Stimulated activated CD4-positive, alpha-beta T cell treated with anti-CD3 and anti-CD28 coated beads, Interleukin-15, amount 100 ng/mL, for 24 hours (primary cell): Measurements from ENCODE around the gene NHSL2.

Experiments used
- DNase-seq: peaks from one replicate; pipeline ENCODE4 v3.0.0-alpha.2; 2020

Gene NHSL2

DNA sequence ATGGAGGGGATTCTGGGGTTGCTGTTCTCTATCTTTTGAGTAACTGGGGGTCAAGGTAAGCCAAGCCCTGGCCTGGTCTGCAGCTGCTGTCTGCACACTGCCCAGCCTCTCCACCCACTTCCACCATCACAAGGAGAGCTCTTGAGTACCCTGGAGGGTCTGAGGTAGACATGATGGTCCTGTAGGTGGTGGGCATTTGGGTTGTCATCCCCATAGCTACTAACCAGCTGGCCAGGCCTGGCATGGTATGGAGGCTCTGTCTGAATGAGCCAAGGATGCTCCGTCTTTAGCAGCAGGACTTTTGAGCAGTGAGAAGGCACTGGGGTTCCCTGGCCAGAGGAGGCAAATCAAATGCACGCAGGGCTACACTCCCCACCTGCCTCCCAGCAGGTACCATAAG, 82.7 kb downstream of the NHSL2 start:
- no peak for DNase-seq

DNA sequence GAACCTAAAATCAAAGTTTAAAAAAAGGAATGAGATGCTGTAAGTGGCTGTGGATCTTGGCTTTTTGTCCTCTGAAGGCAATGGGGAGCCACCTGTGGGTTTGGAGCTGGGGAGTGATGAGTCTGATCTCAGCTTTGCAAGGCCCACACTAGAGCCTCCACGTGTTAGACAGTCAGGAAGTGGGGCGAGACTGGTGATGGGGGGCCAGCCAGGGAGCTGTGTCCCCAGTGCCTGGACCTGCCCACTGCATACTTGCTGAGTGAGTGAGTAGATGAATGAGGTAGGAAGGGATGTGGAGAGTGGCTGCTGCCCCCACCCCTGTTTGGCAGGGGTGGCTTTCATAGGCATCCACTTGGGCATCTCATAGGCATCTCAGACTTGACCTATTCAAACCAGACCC, 84.0 kb downstream of the NHSL2 start:
- no peak for DNase-seq

DNA sequence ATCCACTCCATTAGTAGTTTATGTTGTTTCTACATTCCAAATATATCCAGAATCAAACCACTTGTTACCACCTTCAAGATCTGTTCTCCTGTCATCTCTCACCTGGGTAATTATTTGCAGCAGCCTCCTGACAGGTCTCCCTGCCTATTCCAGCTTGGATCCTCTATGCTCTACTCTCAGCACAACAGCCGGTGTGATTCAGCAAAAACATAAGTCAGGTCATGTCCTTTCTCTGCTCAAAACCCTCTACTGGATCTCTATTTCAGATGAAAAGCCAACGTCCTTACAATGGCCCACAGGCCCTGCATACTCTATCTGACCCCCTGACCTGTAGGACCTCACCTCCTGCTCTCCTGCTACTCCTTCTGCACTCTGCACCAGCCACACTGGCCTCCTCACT, 84.5 kb downstream of the NHSL2 start:
- no peak for DNase-seq

DNA sequence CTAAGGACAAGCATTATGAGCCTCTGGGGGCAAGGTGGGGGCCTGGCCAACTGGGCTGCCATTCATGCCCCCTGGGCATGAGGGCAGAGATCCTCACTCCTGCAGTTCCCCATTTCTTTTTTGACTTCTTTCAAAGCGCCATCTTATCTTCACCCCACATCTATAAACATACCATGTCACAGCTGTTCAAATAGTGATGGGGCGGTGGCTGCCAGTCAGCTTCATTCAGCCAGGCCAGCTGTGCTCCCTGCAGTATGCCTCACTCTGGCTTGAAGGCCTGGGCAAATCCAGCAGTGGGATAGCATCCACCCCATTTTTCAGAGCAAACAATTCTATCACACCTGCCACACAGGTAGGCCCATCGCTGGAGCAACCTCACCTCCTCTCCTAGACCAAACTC, 85.5 kb downstream of the NHSL2 start:
- DNase-seq = no peak

DNA sequence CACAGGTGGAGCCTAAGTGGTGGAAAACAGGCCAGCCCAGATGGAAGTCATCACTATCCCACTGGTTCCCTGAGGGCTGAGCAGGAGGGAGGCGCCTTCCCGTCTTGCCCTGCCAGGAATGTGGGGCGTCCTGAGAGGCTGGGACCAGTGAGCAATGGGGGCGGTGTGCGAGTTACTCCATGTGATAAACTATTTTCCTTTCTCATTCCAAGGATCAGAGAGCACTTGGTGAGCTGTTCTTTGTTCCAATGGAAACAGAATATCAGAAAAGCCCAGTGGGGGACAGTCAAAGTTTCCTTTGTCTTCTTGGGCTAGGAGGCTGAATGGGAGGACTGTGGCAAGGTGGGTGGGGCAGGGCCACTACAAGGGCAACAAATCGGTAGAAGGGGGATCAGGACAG, 86.2 kb downstream of the NHSL2 start:
- no peak for DNase-seq

DNA sequence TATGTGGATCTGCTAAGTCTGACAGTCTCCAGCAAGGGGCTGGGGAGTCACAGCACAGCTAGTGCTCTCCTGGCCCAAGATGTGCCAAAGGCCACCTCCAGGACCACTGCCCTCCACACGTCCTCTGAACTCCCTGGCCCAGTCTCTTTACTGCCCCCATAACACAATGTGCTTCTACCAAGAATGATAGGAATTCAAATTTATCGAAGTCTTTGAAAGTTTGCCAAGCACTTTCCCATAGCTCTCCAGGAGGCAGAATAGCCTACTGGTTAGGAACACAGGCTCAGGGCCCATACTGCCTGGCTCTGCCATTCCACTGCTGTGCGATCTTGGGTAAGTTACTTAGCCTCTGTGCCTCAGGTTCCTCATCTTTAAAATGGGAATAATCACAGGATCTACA, 86.7 kb downstream of the NHSL2 start:
- no peak for DNase-seq

DNA sequence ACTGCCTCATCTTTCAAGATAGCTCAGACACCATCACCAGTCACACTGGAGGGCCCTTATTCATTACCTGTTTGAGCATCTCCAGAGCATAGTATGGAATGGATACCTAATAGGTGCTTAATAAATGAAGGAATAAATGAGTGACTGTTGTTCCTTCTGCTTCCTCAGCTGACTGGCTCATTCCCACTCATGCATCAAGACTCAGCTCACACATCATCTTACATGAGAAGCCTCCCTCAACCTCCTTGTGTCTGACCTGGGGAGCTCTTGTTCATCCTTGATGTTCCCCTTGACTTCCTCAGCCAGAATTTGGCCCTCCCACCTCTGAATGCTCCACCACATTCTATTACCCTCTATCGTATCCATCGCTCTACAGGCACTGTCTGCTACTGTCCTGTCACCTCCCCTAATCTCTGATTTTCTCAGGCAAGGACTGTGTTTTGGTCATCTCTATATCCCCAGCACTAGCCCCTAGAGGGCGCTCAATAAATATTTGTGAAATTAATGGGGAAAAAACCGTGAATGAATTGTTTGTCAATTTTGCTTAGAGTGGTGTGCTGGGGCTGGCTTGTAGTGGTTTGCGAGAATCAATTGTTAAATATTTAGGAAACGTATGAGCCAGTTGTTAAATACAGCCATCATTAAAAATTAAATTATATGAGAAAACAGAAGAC, 88.3 kb downstream of the NHSL2 start:
- peak; percentile 39 for DNase-seq

DNA sequence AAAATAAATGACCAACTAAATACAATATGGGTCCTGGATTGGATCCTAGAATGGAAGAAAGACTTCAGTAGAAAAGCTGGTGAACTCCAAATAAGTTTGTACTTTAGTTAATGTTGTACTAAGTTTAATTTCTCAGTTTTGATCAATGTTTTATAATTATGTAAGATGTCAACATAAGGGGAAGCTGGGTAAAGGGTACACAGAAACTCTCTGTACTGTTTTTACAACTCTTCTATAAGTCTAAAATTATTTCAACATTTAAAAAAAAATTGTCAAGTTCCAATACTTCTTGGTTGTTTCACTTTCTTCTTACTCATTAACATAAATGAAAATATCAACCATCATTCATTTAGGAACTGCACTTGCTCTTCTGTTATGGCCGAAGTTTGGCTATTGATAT, 88.9 kb downstream of the NHSL2 start:
- DNase-seq = no peak

DNA sequence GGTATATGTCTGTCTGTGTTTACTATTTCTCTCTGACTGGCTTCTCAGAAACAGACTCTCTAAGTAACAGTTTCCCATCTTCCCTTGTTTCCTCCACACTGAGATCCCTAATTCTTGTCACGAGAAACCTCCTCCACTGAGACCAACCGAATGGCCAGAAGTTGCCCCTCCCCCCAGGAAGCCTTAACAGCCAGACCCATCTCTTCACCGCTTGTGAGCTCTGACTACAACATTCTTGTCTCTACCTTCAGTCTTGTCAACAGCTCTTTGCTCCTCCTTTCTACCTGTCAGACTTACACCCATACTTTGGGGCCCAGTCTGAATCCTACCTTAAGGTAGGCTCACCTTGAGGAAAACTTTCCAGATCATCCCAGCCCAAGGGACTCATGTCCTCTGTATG, 90.8 kb downstream of the NHSL2 start:
- DNase-seq = no peak

DNA sequence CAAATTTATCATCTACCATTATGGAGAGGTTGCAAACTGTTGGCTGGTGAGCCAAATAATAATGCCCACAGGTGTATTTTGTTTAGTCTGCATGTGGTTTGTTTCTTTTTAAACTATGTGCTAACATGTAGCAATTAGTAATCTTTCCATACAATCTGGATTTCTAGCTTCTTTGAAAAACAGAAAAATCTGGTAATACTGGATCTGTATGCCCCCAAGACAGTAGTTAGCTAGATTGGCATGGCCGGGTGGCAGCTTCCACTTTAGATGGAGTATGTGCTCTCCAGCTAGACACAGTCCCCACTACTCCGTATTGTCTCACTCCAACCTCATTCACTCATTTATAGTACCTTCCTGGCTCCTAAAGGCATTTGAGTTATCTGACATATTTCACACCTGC, 91.3 kb downstream of the NHSL2 start:
- no peak for DNase-seq

DNA sequence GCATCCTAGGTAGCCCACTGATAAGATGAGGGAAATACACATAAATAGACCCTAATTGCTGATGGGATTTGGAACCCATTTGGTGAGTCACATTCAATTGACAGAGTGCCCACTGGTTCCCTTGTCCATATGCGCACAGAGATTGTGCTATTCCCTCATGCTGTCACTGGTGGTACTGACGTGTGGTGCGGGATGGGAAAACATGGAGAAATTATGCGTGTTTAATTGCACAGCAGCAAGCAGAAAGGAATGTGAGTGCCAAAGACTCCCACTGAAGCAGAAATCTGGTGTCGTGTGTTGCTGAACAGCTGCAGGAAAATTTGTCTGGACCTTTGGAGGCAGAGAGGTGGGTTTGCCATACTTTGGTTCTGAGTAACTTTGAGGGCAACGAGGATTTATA, 92.2 kb downstream of the NHSL2 start:
- DNase-seq = no peak

DNA sequence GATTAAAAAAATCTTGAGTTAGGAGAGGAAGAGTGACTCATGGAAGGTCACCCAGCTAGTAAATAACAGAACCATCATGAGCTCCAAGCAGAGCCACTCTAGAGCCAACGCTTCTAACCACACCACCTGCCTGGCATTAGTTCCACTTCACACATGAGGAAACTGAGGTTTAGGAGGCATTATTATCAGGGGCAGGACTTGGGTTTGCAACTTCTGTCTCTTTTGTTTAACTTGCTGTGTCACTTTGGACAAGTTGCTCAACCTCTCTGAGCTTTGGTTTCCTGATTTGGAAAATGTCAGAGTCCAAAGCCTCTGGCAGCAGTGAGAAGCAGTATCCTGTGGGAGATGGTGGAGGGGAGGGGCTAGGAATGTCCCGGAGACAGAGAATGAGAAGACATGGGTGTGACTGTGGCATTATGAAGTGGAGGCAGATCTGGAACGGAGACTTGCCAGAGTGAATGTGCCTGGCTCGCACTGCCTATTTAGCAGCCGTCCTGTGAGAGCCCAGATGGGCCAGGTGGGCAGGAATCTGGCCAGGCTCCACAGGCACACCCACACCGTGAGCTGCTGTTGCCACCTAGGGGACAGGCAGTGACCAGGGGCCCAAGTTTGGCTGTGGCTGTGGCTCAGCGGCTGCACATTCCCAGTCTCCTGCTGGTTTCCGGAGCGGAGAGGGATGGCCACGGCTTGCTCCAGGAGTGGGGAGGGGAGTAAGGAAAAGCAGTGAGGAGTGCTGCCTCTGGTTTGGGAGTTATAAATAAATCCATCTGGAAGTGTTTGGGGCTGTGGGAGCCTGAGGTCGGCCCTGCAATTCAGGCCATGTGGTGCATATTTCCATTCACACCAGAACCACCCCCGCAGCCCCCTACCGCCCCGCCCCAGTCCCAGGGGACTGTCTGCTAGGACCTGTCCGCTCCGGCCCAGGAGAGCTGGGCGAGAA, 93.4 kb downstream of the NHSL2 start:
- no peak for DNase-seq

DNA sequence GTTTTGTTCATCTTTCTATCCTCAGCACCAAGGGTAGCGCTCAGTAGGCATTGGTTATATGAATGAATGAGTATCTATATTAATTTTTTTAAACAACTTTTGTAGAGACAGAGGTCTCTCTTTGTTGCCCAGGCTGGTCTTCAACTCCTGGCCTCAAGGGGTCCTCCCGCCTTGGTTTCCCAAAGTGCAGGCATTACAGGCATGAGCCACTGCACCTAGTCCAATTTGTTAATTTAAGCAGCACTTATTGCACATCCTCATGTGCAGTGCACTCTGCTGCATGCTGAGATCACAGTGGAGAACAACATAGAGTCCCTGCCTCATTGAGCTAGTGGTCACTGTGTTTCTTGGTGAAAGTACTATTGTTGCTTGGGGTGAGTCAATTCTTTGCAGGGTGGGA, 94.4 kb downstream of the NHSL2 start:
- DNase-seq = no peak

DNA sequence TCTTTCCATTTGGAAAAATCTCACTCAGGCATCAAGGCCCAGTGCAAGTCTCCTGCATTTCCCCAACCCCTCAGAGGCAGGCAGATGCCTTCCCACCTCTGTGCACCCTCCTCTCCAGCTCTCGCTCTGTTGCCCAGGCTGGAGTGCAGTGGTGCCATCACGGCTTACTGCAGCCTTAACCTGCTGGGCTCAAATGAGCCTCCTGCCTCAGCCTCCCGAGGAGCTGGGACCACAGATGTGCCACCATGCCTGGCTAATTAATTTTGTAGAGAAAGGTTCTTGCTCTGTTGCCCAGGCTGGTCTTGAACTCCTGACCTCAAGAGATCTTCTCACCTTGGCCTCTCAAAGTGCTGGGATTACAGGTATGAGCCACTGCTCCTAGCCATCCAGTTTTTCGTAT, 95.8 kb downstream of the NHSL2 start:
- no peak for DNase-seq

DNA sequence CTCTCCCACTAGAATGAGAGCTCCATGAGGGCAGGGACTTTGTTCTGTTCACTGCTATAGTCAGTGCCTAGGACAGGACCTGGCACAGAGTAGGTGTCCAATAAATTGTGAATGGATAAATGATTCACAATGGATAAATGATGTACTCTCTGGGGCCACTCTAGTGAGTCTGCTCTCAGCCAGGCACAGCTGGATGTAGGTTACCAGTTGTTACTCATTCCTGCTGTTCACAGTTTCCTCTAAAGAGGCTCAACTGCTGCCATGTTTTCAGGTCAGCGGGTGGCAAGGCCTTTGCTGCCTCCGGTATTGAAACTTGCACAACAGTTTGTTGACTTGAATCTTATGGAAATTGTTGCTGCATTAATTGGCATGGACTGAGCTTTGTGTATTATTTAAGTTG, 99.1 kb downstream of the NHSL2 start:
- DNase-seq = no peak

DNA sequence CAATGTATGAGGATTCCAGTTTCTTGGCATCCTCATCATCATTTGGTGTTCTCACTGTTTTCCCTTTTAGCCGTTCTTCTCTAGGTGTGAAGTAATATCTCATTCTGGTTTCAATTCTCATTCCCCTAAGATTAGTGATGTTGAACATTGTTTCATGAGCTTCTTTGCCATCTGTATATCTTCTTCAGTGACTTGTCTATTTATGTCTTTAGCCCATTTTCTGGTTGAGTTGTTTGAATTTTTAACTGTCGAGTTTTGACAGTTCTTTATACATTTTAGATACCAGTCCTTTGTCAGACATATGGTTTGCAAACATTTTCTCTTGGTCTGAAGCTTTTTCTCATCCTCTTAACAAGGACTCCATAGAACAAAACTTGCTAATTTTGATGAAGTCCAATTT, 101.1 kb downstream of the NHSL2 start:
- no peak for DNase-seq

DNA sequence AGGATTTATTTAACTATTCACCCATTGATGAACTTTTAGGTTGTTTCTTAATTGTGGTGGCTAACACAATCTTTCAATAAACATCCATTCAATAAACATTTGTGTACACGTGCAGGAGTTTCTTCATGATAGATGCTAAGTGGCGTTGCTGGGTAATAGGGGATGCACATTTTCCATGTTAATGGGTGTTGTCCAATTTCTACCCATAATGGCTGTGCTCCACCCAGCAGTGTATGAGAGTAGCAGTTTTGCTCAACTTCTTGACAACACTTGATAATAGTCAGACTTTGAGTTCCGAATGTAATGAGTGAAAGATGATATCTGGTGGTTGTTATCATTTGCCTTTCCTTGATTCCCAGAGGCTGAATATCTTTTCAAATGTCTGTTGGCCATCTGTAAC, 104.7 kb downstream of the NHSL2 start:
- DNase-seq = no peak

DNA sequence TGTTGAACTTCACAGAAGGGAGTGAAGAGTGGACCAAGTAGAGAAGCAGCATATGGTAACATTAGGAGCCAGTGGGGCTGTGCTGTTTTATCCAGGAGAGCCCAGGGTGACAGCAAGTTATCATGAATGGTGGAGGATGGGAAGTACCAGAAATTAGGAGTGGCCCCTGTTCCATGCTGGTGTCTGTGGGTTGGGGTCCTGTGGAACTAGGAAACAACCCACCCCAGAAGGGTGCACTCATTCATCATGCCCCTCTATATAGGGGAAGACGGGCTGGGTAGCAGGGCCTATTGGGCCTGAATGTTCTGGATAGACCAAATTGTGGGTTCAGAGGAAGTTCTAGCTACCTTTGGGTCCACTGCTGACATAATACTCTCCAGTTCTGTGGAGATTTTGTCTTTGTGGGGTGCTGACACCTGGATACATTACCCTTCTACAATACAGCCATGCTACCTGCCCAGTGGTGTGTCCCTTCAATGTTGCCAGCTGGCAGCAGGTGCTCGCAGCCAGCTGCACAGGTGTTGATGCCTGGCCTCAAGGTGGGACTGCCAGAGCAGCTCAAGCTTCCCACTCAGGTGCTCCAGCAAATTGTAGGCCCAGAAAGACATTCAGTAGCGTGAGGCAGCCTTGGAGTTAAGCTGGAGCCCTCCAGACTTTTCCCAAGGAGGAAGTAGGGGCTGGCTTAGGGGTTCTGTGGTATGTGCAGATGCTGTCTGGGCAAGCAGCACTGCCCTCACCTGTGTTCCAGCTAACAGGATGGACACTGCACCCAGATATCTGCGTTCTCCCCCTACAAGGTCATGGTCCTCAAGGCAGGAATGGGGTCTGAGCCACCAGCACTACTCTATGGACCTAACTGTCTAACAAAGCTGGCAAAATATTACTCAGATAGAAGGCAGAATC, 106.5 kb downstream of the NHSL2 start:
- DNase-seq = no peak

DNA sequence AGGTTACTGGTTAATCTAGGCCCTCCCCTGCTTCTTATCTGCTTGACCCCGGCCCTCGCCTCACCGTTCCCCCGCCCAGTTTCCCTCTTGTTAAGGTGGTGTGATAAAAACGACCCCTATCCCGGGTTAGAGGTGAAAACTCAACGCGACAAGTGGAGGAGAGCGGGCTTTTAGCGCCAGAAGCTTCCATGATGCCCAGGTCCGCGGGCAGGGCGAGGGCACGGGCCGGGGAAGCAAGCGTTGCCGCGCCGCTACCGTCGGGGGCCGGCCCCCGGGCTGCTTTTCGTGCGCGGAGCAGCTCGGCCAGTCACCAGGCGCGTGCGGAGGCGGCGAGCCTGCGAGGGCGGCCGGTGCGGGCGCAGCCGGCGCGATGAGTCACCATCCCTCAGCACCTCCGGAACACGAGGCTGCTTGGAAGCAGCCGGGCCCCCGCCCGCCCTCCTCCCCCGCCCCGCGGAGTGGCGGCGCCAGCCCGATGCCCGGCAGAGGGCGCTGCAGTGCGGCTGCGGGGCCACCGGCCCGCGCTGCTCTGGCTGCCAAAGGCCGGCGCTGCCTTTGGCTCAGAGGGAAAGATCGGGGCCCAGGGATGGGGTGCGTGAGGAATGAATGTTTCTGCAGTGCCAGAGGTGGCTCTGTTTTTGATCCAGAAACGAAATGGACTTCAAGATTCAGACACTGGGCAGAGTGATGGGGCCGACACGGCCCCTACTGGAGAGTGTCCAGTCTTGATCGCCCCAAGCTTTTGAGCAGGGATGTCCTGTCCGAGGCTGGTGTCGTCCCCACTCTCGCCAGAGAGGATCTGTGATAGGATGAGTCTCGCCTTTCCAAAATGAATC, 107.8 kb downstream of the NHSL2 start:
- peak; percentile 84 for DNase-seq

DNA sequence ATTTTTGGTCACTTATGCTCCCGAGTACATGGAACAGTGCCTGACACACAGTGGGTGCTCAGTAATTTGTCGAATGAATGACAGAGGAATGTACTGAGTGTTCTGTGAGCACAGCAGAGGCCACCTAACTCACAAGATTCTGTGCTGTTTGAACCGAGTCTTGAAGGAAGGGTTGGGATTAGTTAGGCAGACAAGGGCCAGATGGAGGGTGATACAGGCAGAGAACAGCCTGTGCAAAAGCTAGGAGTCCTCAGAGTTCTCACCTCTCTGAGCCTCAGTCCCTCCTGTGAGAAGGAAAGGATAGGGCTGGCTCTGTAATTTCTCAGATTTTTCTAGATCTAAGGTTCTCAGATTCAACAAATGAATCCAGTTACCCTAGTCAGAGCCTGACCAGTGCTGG, 108.8 kb downstream of the NHSL2 start:
- no peak for DNase-seq

DNA sequence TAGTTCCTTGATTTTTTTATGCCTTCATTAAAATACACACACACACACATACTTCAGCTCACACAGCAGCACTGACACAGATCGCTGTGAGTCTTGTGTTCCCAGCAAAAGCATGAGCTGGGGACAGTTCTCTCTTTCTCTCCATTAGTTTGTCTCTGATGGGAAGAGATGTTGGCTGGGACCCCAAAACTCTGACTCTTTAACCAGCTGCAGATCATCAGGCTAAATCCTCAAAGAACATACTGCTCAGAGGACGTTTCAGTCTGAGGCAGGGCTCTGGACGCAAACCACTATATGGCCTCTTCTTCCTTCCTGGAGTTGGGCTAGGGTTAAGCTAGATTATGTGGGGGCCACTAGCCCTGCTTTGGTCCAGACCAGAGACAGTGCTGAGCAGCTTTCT, 109.6 kb downstream of the NHSL2 start:
- no peak for DNase-seq

DNA sequence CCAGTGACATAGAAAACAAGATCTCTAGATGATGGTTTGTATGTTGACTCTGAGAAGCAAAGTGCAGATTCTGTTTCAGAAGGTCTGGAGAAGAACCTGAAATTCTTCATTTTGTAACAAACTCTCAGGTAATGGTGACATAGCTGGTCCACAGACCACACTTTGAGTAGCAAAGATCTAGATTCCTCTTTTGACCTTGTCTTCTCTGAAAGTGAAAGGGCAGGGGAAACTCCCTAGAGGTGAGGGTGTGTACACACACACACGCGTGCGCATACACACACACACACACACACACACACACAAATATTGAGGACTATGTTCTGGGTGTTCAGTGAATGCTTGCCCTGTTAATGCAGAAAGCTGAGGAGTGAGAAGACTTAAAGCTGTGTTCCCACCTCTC, 110.1 kb downstream of the NHSL2 start:
- DNase-seq = no peak

DNA sequence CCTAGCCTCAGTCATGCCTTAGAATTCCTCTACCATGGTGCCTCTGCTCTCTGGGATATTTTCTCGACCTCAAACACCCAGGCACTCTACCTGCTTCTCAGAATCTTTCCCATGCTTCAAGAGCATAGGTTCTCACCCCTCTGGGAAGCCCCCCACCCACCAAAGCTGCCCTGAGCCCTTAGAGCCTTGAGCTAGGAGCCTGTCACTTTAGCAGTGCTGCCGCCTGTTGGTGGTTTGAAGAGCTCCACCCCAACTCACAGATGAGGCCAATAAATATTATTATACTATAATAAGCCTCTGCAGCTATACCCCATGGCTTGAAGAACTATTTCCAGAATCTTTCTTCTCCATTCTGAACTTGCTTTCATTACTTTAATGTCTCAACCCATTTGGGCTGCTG, 111.3 kb downstream of the NHSL2 start:
- DNase-seq = peak; percentile 34
